Smooth muscle cell (in vitro differentiated cells): ENCODE results near the gene YBX1. TPM values are rescaled to one million over a fixed set of nuclear protein-coding genes. Genes with fewer than 3 reads are reported as not detected.

ENCODE experiments used
- DNase-seq: peaks from one replicate; lab custom pipeline; 2025; ENCODE audit not compliant: unreplicated experiment; lab: John Stamatoyannopoulos, UW
- H2AFZ ChIP-seq: fragments of 200-600 bp; sonication (generic); 2 replicates; pipeline ENCODE4 v1.6.0; 2016; ENCODE audit warnings: antibody characterized with exemption, low read depth, mild to moderate bottlenecking
- H3F3A ChIP-seq: fragments of 200-600 bp; sonication (generic); 2 replicates; pipeline ENCODE4 v1.6.0; 2017; ENCODE audit warnings: antibody characterized with exemption, low read depth
- H3K27ac ChIP-seq: fragments of 200-600 bp; sonication (generic); 2 replicates; pipeline ENCODE4 v1.5.1; 2016; ENCODE audit warnings: low read depth, mild to moderate bottlenecking
- H3K27me3 ChIP-seq: fragments of 200-600 bp; sonication (generic); 2 replicates; pipeline ENCODE4 v1.6.1; 2016; ENCODE audit warnings: low read depth, mild to moderate bottlenecking
- H3K36me3 ChIP-seq: fragments of 200-600 bp; sonication (generic); 2 replicates; pipeline ENCODE4 v1.5.1; 2016; ENCODE audit warnings: low read depth
- H3K4me1 ChIP-seq: fragments of 200-600 bp; sonication (generic); 2 replicates; pipeline ENCODE4 v1.5.1; 2016; ENCODE audit warnings: low read depth
- H3K4me2 ChIP-seq: fragments of 200-600 bp; sonication (generic); 2 replicates; pipeline ENCODE4 v1.6.0; 2016; ENCODE audit warnings: mild to moderate bottlenecking
- H3K4me3 ChIP-seq: fragments of 200-600 bp; sonication (generic); 2 replicates; pipeline ENCODE4 v1.5.1; 2016; ENCODE audit warnings: mild to moderate bottlenecking
- H3K79me2 ChIP-seq: fragments of 200-600 bp; sonication (generic); 2 replicates; pipeline ENCODE4 v1.6.0; 2016; ENCODE audit warnings: low read depth, mild to moderate bottlenecking
- H3K9ac ChIP-seq: fragments of 200-600 bp; sonication (generic); 2 replicates; pipeline ENCODE4 v1.6.0; 2016; ENCODE audit warnings: low read depth
- H3K9me3 ChIP-seq: fragments of 200-600 bp; sonication (generic); replicated peaks from 2 replicates; pipeline ENCODE4 v1.5.1; 2016; ENCODE audit warnings: low read depth
- H4K20me1 ChIP-seq: fragments of 200-600 bp; sonication (generic); 2 replicates; pipeline ENCODE4 v1.6.0; 2016; ENCODE audit warnings: low read depth
- WGBS: methylation state at CpG from one replicate; pipeline ENCODE4 v1.1.7; 2016; ENCODE audit warnings: low lambda C conversion rate; 5-methylcytosine and 5-hydroxymethylcytosine counted together
- polyA plus RNA-seq: library from polyadenylated mRNA; unstranded; fragments of >200 nt; fragmentation: Nextera tagmentation; extraction: Ambion mirVana; gene quantifications from 2 replicates; pipeline ENCODE4 v1.2.1, GENCODE V29; 2016
- total RNA-seq: library from RNA; depleted of rRNA; stranded (reverse); fragments of >200 nt; gene quantifications from 2 replicates; pipeline ENCODE4 v1.2.3, GENCODE V29; 2014
- TF ChIP-seq, protein P1 (sequence below): fragments of 200-600 bp; sonication (generic); IDR thresholded peaks from 2 replicates; pipeline ENCODE4 v1.5.1; 2017; ENCODE audit warnings: borderline replicate concordance, mild to moderate bottlenecking, antibody characterized with exemption; ENCODE audit not compliant: insufficient read depth, poor library complexity, severe bottlenecking

Gene YBX1
- total RNA-seq (586 and 587 TPM in 2 replicates), polyA plus RNA-seq (273 and 284 TPM in 2 replicates)

DNA sequence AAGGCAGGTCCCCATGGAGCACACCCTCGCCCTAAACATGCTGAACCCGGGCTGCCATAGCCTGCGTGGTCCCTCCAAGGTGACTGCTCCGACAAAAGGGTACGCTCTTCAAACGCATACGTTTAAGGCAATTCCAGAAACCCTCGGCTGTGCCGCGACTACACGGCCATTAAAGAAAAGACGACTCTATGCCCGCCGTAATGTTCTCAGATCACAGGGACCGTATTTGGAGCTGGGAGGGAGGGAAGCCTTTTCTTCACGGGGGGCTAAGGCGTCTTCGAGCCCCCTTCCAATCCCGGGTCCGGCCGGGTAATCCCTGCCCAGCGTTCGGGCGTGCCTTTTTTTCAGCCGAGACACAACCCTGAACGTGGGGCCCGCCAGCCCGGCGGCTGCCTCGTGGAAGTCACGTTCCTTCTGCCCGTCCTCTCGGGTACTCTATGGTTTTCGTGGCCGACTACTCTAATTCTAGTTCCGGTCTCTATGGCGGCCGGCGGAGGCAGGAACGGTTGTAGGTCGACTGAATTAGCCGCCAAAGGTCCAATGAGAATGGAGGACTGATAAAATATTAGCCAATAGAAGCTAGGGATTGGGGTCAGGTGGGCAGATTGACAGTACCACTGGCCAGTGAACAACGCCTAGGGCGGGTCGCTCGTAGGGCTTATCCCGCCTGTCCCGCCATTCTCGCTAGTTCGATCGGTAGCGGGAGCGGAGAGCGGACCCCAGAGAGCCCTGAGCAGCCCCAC lies at the start of gene YBX1:
YBX1 (plus strand) TSS at position 678 of the 743 bp plus-strand sequence. CDS start 148 bp downstream, outside the sequence.
- under 1% methylated on average over 54 of the region's 54 CpGs for WGBS
- Histone ChIP-seq H3K36me3 (no peaks in the 10 kb centered on the region), H3F3A (peaks cover 7% of the 10 kb centered on the region), H3K9me3 (no peaks in the 10 kb centered on the region), H3K27me3 (no peaks in the 10 kb centered on the region), H3K4me3 (peak within 1 kb of the TSS; percentile 74), H2AFZ (peak within 1 kb of the TSS; percentile 90), H3K79me2 (peaks cover 40% of the 10 kb centered on the region), H3K4me2 (peak within 1 kb of the TSS; percentile 93), H3K9ac (peak within 1 kb of the TSS; percentile 68), H4K20me1 (peaks cover 40% of the 10 kb centered on the region), H3K27ac (peak within 1 kb of the TSS; percentile 75), H3K4me1 (peaks cover 40% of the 10 kb centered on the region)
- TF ChIP-seq, protein P1, sequence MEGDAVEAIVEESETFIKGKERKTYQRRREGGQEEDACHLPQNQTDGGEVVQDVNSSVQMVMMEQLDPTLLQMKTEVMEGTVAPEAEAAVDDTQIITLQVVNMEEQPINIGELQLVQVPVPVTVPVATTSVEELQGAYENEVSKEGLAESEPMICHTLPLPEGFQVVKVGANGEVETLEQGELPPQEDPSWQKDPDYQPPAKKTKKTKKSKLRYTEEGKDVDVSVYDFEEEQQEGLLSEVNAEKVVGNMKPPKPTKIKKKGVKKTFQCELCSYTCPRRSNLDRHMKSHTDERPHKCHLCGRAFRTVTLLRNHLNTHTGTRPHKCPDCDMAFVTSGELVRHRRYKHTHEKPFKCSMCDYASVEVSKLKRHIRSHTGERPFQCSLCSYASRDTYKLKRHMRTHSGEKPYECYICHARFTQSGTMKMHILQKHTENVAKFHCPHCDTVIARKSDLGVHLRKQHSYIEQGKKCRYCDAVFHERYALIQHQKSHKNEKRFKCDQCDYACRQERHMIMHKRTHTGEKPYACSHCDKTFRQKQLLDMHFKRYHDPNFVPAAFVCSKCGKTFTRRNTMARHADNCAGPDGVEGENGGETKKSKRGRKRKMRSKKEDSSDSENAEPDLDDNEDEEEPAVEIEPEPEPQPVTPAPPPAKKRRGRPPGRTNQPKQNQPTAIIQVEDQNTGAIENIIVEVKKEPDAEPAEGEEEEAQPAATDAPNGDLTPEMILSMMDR = no peak
- DNase-seq = peak; percentile 76

DNA sequence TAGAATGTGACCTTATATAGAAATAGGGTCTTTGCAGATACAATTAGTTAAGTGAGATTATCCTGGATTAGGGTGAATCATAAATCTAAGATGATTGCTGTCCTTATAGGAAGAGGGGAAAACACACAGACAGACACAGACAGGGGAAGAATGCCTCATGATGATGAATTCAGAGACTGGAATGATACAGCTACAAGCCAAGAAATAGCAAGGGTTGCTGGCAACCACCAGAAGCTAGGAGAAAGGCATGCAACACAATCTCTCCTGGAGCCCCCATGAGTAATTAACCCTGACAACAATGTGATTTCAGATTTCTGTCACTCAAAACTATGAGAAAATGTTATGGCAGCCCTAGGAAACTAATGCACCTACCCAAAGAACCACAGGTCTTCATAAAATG lies 43.1 kb upstream of the YBX1 start:
- no peak overlapping the region for H3K4me2 ChIP-seq
- no peaks in the 10 kb centered on the region for H4K20me1 ChIP-seq
- no peaks in the 10 kb centered on the region for H3K4me1 ChIP-seq
- TF ChIP-seq, protein P1 = no peak
- no peak for DNase-seq
- no peaks in the 10 kb centered on the region for H3F3A ChIP-seq
- no peaks in the 10 kb centered on the region for H3K79me2 ChIP-seq
- H3K9me3 ChIP-seq = no peaks in the 10 kb centered on the region
- no peak overlapping the region for H3K4me3 ChIP-seq
- H3K27me3 ChIP-seq = no peaks in the 10 kb centered on the region
- H2AFZ ChIP-seq = no peak overlapping the region
- H3K27ac ChIP-seq = no peak overlapping the region
- no peak overlapping the region for H3K9ac ChIP-seq
- no peaks in the 10 kb centered on the region for H3K36me3 ChIP-seq

DNA sequence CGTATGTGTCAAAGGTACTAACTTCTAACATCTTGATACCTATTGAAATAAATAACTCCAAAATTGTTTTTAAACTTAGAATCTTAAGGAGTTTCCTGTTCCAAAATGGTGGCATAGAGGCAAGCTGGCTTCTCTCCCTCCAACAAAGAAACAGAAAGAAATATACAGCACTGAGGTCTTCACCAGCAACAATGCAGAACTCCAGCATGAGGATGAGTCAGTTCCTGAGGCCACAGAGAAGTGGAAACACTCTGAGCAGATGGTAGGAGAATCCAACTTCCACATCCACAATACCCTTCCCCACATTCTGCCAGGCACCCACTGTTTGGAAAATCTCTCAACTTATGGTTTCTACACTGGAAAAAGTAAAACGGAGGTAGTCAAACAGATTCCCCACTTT lies 36.2 kb upstream of the YBX1 start:
- Histone ChIP-seq H3K4me2 (no peak overlapping the region), H4K20me1 (no peaks in the 10 kb centered on the region), H3K9ac (no peak overlapping the region), H3K4me3 (no peak overlapping the region), H3K9me3 (no peaks in the 10 kb centered on the region), H3K36me3 (no peaks in the 10 kb centered on the region), H3F3A (no peaks in the 10 kb centered on the region), H3K27me3 (no peaks in the 10 kb centered on the region), H3K79me2 (no peaks in the 10 kb centered on the region), H3K27ac (no peak overlapping the region), H3K4me1 (no peaks in the 10 kb centered on the region), H2AFZ (no peak overlapping the region)
- TF ChIP-seq, protein P1 = no peak
- DNase-seq = no peak
- whole genome bisulfite sequencing = 83% methylated on average over 2 of the region's 2 CpGs

DNA sequence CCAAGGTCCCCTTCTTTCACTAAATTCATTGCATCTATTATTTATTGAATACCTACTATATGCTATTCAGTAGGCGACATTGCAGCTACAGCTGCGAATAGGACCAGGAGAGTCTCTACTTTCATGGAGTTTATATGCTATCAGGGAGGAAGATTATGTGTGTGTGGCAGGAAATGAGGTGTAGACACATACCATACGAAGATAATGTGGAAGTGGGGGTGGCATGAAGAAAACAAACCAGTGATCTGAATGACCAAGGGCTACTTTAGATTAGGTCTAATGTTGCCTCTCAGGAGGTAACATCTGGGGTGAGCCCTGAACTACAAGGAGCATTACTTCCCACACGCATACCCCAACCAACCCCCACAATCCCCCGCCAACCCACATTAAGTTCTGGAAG lies 25.0 kb upstream of the YBX1 start:
- Histone ChIP-seq H3K27me3 (peaks cover 17% of the 10 kb centered on the region), H3K27ac (peak overlapping the region; percentile 71), H3F3A (peaks cover 8% of the 10 kb centered on the region), H3K4me1 (peaks cover 15% of the 10 kb centered on the region), H3K4me2 (peak overlapping the region; percentile 90), H4K20me1 (no peaks in the 10 kb centered on the region), H3K36me3 (no peaks in the 10 kb centered on the region), H3K79me2 (peaks cover 14% of the 10 kb centered on the region), H2AFZ (peak overlapping the region; percentile 95), H3K9ac (no peak overlapping the region), H3K9me3 (no peaks in the 10 kb centered on the region), H3K4me3 (peak overlapping the region; percentile 81)
- no peak for DNase-seq
- WGBS = 92% methylated on average over 5 of the region's 5 CpGs
- TF ChIP-seq, protein P1 = no peak
